HepG2 (cell line): ENCODE data around the gene FAM200B. TPM values are rescaled to one million over a fixed set of nuclear protein-coding genes. Genes with fewer than 3 reads are reported as not detected.

Source experiments
- CHCHD3 ChIP-seq: sonication (generic); formaldehyde crosslinking; IDR thresholded peaks from 2 replicates; pipeline ENCODE4 v1.8.0; 2022; ENCODE audit warnings: mild to moderate bottlenecking, missing genetic modification reagents, moderate library complexity
- ELF4 ChIP-seq: sonication (generic); formaldehyde crosslinking; IDR thresholded peaks from 2 replicates; pipeline ENCODE4 v1.5.0; 2020; ENCODE audit warnings: missing genetic modification reagents, mild to moderate bottlenecking, moderate library complexity, borderline replicate concordance
- EZH2 ChIP-seq: conservative IDR thresholded peaks from 2 replicates; pipeline ENCODE4 v1.6.1; 2012; ENCODE audit warnings: mild to moderate bottlenecking, low read depth, low read length, moderate library complexity
- HIVEP1 ChIP-seq: sonication (generic); formaldehyde crosslinking; IDR thresholded peaks from 2 replicates; pipeline ENCODE4 v1.4.0; 2020; ENCODE audit warnings: mild to moderate bottlenecking, missing genetic modification reagents
- KDM6A ChIP-seq: IDR thresholded peaks from 2 replicates; pipeline ENCODE4 v1.6.1; 2016; ENCODE audit warnings: low read depth
- MAX ChIP-seq: IDR thresholded peaks from 2 replicates; pipeline ENCODE4 v1.6.1; 2012; ENCODE audit warnings: inconsistent platforms
- PAXIP1 ChIP-seq: sonication (generic); formaldehyde crosslinking; conservative IDR thresholded peaks from 2 replicates; pipeline ENCODE4 v1.4.0; 2020; ENCODE audit warnings: mild to moderate bottlenecking, missing genetic modification reagents, moderate library complexity
- SPEN ChIP-seq: sonication (generic); formaldehyde crosslinking; IDR thresholded peaks from 2 replicates; pipeline ENCODE4 v1.5.1; 2020; ENCODE audit warnings: low read depth, mild to moderate bottlenecking, missing genetic modification reagents
- YY1 ChIP-seq: IDR thresholded peaks from 2 replicates; pipeline ENCODE4 v1.6.1; 2011; ENCODE audit warnings: low read length, low read depth, moderate library complexity, mild to moderate bottlenecking; ENCODE audit not compliant: insufficient read depth, insufficient replicate concordance
- ZKSCAN8 ChIP-seq: IDR thresholded peaks from 2 replicates; pipeline ENCODE4 v1.6.1; 2016; ENCODE audit warnings: borderline replicate concordance, missing genetic modification reagents, missing compliant biosample characterization
- ZNF280D ChIP-seq: sonication (generic); formaldehyde crosslinking; IDR thresholded peaks from 2 replicates; pipeline ENCODE4 v1.5.1; 2020; ENCODE audit warnings: mild to moderate bottlenecking, missing genetic modification reagents
- ZNF513 ChIP-seq: sonication (generic); formaldehyde crosslinking; conservative IDR thresholded peaks from 2 replicates; pipeline ENCODE4 v1.5.0; 2020; ENCODE audit warnings: missing genetic modification reagents
- ZNF546 ChIP-seq: sonication (generic); formaldehyde crosslinking; conservative IDR thresholded peaks from 2 replicates; pipeline ENCODE4 v1.8.1; 2023; ENCODE audit warnings: mild to moderate bottlenecking, missing genetic modification reagents
- polyA plus RNA-seq, 8 experiments: library from polyadenylated mRNA; depleted of rRNA in 3 of 8; stranded (reverse) in 7 of 8; unstranded in 1 of 8; fragments of >200 nt; fragmentation: Illumina TruSeq in 4 of 8; extraction: Trizol in 4 of 8; gene quantifications; 2 replicates each; pipeline versions ENCODE4 v1.2.1 to v1.2.3, GENCODE V29; 2011 to 2016; ENCODE audit warnings: low read depth in 4 of 8, missing spikeins in 1 of 8, mixed read lengths in 1 of 8; ENCODE audit not compliant: insufficient read depth in 1 of 8
- total RNA-seq, 5 experiments: library from RNA; depleted of rRNA; stranded (reverse); fragments of >200 nt; fragmentation: Illumina TruSeq; extraction: Trizol; gene quantifications; 2 replicates each; pipeline ENCODE4 v1.2.3, GENCODE V29; 2016; ENCODE audit warnings: low read depth in 1 of 5

Gene FAM200B
- total and polyA plus RNA-seq, 2 of the 13 experiments (the other 11 are each of a cell fraction or from before 2014, with no cell fraction given): 25.6 to 41.8 TPM

- TF ChIP-seq MAX: peak; percentile 79
- TF ChIP-seq ELF4 (CRISPR knock-in tag): peak; percentile 81; the same call in 1 of the 2 replicates
- 0 out of 2 replicates have a peak, but pooled peaks have one; percentile 15 for TF ChIP-seq KDM6A (CRISPR knock-in tag)
- TF ChIP-seq HIVEP1 (CRISPR knock-in tag): peak; percentile 92
- 0 out of 2 replicates have a peak, but pooled peaks have one; percentile 17 for TF ChIP-seq CHCHD3 (CRISPR knock-in tag)
- peak; percentile 90 for TF ChIP-seq SPEN (CRISPR knock-in tag)
- peak; percentile 60; the same call in 1 of the 2 replicates for TF ChIP-seq PAXIP1 (CRISPR knock-in tag)
- 0 out of 2 replicates have a peak, but pooled peaks have one; percentile 49 for TF ChIP-seq ZNF513 (CRISPR knock-in tag)
- TF ChIP-seq ZNF546 (CRISPR knock-in tag): peak; percentile 96
- TF ChIP-seq YY1: peak; percentile 66
- no peak for TF ChIP-seq EZH2
- TF ChIP-seq ZKSCAN8 (CRISPR knock-in tag): peak; percentile 83
- TF ChIP-seq ZNF280D (CRISPR knock-in tag): peak; percentile 67; the same call in 1 of the 2 replicates
These were observed at the start of gene FAM200B (continued) for GRCh38 chr4:15681372-15682241.
